ENCODE measurements around the gene SIGLEC9.

The SIGLEC9 gene

GRCh38 chr19:51082611-51083010 lies 42.1 kb upstream of the SIGLEC9 start, which contains the start of gene KLK14:
Gene KLK14 (minus strand): TSS chr19:51082887. CDS start chr19:51082614, 273 bp downstream.
- TF ChIP-seq YY1 (IDR thresholded peaks at IDR 0.05; ENCODE audit: insufficient read depth, insufficient read length) (no peak), SUZ12 (IDR thresholded peaks at IDR 0.05; ENCODE audit: extremely low read depth, insufficient read depth, insufficient read length) (no peak), ZNF274 (IDR thresholded peaks at IDR 0.05; ENCODE audit: low read depth, low read length) (no peak)
- no peaks in the 10 kb centered on the region for H3K36me3 ChIP-seq (ENCODE audit: insufficient read depth, insufficient read length, low read length)
- peaks cover 6% of the 10 kb centered on the region for H3K4me1 ChIP-seq (ENCODE audit: insufficient read depth, insufficient read length)
- H3K4me3 ChIP-seq (ENCODE audit: insufficient read length, low read depth) = no peak within 1 kb of the TSS
- DNase-seq (ENCODE audit: low read depth, low spot score) = no peak
- H3K9ac ChIP-seq (ENCODE audit: insufficient read length, low read depth) = no peak within 1 kb of the TSS
- H3K27me3 ChIP-seq (ENCODE audit: insufficient read depth, insufficient read length) = no peaks in the 10 kb centered on the region
- H3K9me3 ChIP-seq (ENCODE audit: insufficient read depth, low read length) = no peaks in the 10 kb centered on the region

DNA sequence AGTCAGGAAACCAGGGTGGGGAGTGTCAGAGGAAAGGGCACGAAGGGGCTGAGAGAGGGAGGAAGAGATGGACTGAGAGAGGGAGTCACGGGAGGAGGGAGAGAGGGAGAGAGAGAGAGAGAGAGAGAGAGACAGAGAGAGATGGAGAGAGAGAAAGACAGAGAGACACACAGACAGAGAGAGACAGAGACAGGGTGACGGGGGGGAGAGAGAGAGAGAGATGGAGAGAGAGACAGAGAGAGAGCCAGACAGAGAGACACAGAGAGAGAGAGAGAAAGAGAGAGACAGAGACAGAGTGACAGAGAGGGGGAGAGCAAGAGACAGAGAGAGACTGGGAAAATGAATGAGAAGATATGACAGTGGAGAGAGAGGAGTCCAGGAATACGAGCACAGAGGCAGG lies 41.5 kb upstream of the SIGLEC9 start:
- H3K9me3 ChIP-seq (ENCODE audit: insufficient read depth, low read length) = no peaks in the 10 kb centered on the region
- no peak overlapping the region for H3K4me3 ChIP-seq (ENCODE audit: insufficient read length, low read depth)
- no peaks in the 10 kb centered on the region for H3K27me3 ChIP-seq (ENCODE audit: insufficient read depth, insufficient read length)
- peaks cover 6% of the 10 kb centered on the region for H3K4me1 ChIP-seq (ENCODE audit: insufficient read depth, insufficient read length)
- no peak overlapping the region for H3K9ac ChIP-seq (ENCODE audit: insufficient read length, low read depth)
- no peak for DNase-seq (ENCODE audit: low read depth, low spot score)
- H3K36me3 ChIP-seq (ENCODE audit: insufficient read depth, insufficient read length, low read length) = no peaks in the 10 kb centered on the region
- TF ChIP-seq SUZ12 (IDR thresholded peaks at IDR 0.05; ENCODE audit: extremely low read depth, insufficient read depth, insufficient read length) = no peak
- no peak for TF ChIP-seq ZNF274 (IDR thresholded peaks at IDR 0.05; ENCODE audit: low read depth, low read length)
- no peak for TF ChIP-seq YY1 (IDR thresholded peaks at IDR 0.05; ENCODE audit: insufficient read depth, insufficient read length)

DNA sequence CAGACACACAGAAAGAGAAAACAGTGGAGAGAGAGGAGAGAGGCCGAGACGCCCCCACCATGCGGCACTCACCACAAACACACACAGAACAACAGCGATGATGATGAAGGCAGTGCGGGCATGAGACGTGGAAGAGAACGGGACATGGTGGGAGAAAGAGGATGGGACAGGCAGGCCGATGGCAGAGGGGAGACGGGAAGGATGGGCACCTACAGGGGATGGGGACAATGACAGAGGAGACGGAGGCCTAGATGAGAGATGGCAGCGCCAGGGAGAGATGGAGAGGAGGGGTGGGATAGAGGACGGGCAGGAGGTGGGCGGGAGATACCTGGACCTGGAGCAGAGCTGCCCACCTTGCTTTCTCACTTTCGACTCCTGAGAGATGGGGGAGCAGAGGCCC lies 40.9 kb upstream of the SIGLEC9 start:
- DNase-seq (ENCODE audit: low read depth, low spot score) = no peak
- TF ChIP-seq YY1 (IDR thresholded peaks at IDR 0.05; ENCODE audit: insufficient read depth, insufficient read length) (no peak), ZNF274 (IDR thresholded peaks at IDR 0.05; ENCODE audit: low read depth, low read length) (no peak), SUZ12 (IDR thresholded peaks at IDR 0.05; ENCODE audit: extremely low read depth, insufficient read depth, insufficient read length) (no peak)
- H3K4me1 ChIP-seq (ENCODE audit: insufficient read depth, insufficient read length) = peaks cover 6% of the 10 kb centered on the region
- no peaks in the 10 kb centered on the region for H3K36me3 ChIP-seq (ENCODE audit: insufficient read depth, insufficient read length, low read length)
- H3K4me3 ChIP-seq (ENCODE audit: insufficient read length, low read depth) = no peak overlapping the region
- H3K27me3 ChIP-seq (ENCODE audit: insufficient read depth, insufficient read length) = no peaks in the 10 kb centered on the region
- no peak overlapping the region for H3K9ac ChIP-seq (ENCODE audit: insufficient read length, low read depth)
- no peaks in the 10 kb centered on the region for H3K9me3 ChIP-seq (ENCODE audit: insufficient read depth, low read length)

- Histone ChIP-seq H3K9ac (ENCODE audit: insufficient read length, low read depth) (no peak overlapping the region), H3K4me1 (ENCODE audit: insufficient read depth, insufficient read length) (peaks cover 6% of the 10 kb centered on the region), H3K27me3 (ENCODE audit: insufficient read depth, insufficient read length) (no peaks in the 10 kb centered on the region), H3K9me3 (ENCODE audit: insufficient read depth, low read length) (no peaks in the 10 kb centered on the region), H3K36me3 (ENCODE audit: insufficient read depth, insufficient read length, low read length) (no peaks in the 10 kb centered on the region), H3K4me3 (ENCODE audit: insufficient read length, low read depth) (no peak overlapping the region)
- TF ChIP-seq SUZ12 (IDR thresholded peaks at IDR 0.05; ENCODE audit: extremely low read depth, insufficient read depth, insufficient read length) = no peak
- no peak for TF ChIP-seq YY1 (IDR thresholded peaks at IDR 0.05; ENCODE audit: insufficient read depth, insufficient read length)
- no peak for TF ChIP-seq ZNF274 (IDR thresholded peaks at IDR 0.05; ENCODE audit: low read depth, low read length)
- no peak for DNase-seq (ENCODE audit: low read depth, low spot score)
Observed at GRCh38 chr19:51084505-51084904, 40.2 kb upstream of the SIGLEC9 start.

- no peak for TF ChIP-seq ZNF274 (IDR thresholded peaks at IDR 0.05; ENCODE audit: low read depth, low read length)
- TF ChIP-seq SUZ12 (IDR thresholded peaks at IDR 0.05; ENCODE audit: extremely low read depth, insufficient read depth, insufficient read length) = no peak
- no peak for TF ChIP-seq YY1 (IDR thresholded peaks at IDR 0.05; ENCODE audit: insufficient read depth, insufficient read length)
- Histone ChIP-seq H3K9me3 (ENCODE audit: insufficient read depth, low read length) (no peaks in the 10 kb centered on the region), H3K4me3 (ENCODE audit: insufficient read length, low read depth) (no peak overlapping the region), H3K4me1 (ENCODE audit: insufficient read depth, insufficient read length) (peaks cover 6% of the 10 kb centered on the region), H3K9ac (ENCODE audit: insufficient read length, low read depth) (no peak overlapping the region), H3K36me3 (ENCODE audit: insufficient read depth, insufficient read length, low read length) (no peaks in the 10 kb centered on the region), H3K27me3 (ENCODE audit: insufficient read depth, insufficient read length) (no peaks in the 10 kb centered on the region)
- DNase-seq (ENCODE audit: low read depth, low spot score) = no peak
Observed at GRCh38 chr19:51086153-51086850, 38.4 kb upstream of the SIGLEC9 start.

- H3K9me3 ChIP-seq (ENCODE audit: insufficient read depth, low read length) = no peaks in the 10 kb centered on the region
- no peak overlapping the region for H3K9ac ChIP-seq (ENCODE audit: insufficient read length, low read depth)
- no peak overlapping the region for H3K4me3 ChIP-seq (ENCODE audit: insufficient read length, low read depth)
- DNase-seq (ENCODE audit: low read depth, low spot score) = no peak
- no peaks in the 10 kb centered on the region for H3K36me3 ChIP-seq (ENCODE audit: insufficient read depth, insufficient read length, low read length)
- no peaks in the 10 kb centered on the region for H3K27me3 ChIP-seq (ENCODE audit: insufficient read depth, insufficient read length)
- peaks cover 9% of the 10 kb centered on the region for H3K4me1 ChIP-seq (ENCODE audit: insufficient read depth, insufficient read length)
- TF ChIP-seq ZNF274 (IDR thresholded peaks at IDR 0.05; ENCODE audit: low read depth, low read length) = no peak
- TF ChIP-seq SUZ12 (IDR thresholded peaks at IDR 0.05; ENCODE audit: extremely low read depth, insufficient read depth, insufficient read length) = no peak
- no peak for TF ChIP-seq YY1 (IDR thresholded peaks at IDR 0.05; ENCODE audit: insufficient read depth, insufficient read length)
Observed at GRCh38 chr19:51089786-51090185, 34.9 kb upstream of the SIGLEC9 start.

- Histone ChIP-seq H3K9ac (ENCODE audit: insufficient read length, low read depth) (no peak overlapping the region), H3K4me1 (ENCODE audit: insufficient read depth, insufficient read length) (peaks cover 9% of the 10 kb centered on the region), H3K4me3 (ENCODE audit: insufficient read length, low read depth) (no peak overlapping the region), H3K36me3 (ENCODE audit: insufficient read depth, insufficient read length, low read length) (no peaks in the 10 kb centered on the region), H3K27me3 (ENCODE audit: insufficient read depth, insufficient read length) (no peaks in the 10 kb centered on the region), H3K9me3 (ENCODE audit: insufficient read depth, low read length) (no peaks in the 10 kb centered on the region)
- no peak for TF ChIP-seq YY1 (IDR thresholded peaks at IDR 0.05; ENCODE audit: insufficient read depth, insufficient read length)
- TF ChIP-seq SUZ12 (IDR thresholded peaks at IDR 0.05; ENCODE audit: extremely low read depth, insufficient read depth, insufficient read length) = no peak
- no peak for DNase-seq (ENCODE audit: low read depth, low spot score)
Observed at GRCh38 chr19:51090471-51090870, 34.2 kb upstream of the SIGLEC9 start.
